M059J (cell line): ENCODE results near the gene LCN15. TPM values are rescaled to one million over a fixed set of nuclear protein-coding genes. Genes with fewer than 3 reads are reported as not detected.
"Not testable (repeated sequence)": the region's sequence is repeated elsewhere in the genome, so short reads cannot be mapped to it uniquely, and the experiment has no call there.

Experiments
- DNase-seq: peaks from one replicate; pipeline ENCODE4 v3.0.0-alpha.2; 2012; ENCODE audit warnings: low read depth
- total RNA-seq: library from RNA; depleted of rRNA; stranded (reverse); fragments of >200 nt; shearing (Covaris generic); gene quantifications from 2 replicates; pipeline ENCODE4 v1.2.3, GENCODE V29; 2014

The LCN15 gene
- total RNA-seq, 1 experiment from 2014 or later, result not detected

- DNase-seq, result not testable (repeated sequence)
Observed at GRCh38 chr9:136755302-136756133, 8.8 kb downstream of the LCN15 start.

- no peak for DNase-seq
Observed at GRCh38 chr9:136754626-136755301, 9.6 kb downstream of the LCN15 start.

- DNase-seq, result no peak
Observed at GRCh38 chr9:136754059-136754572, 10.2 kb downstream of the LCN15 start.

GRCh38 chr9:136753371-136754058, 10.8 kb downstream of the LCN15 start:
- no peak for DNase-seq

- DNase-seq, result no peak
Observed at GRCh38 chr9:136751814-136752213, 12.5 kb downstream of the LCN15 start.

GRCh38 chr9:136751244-136751643, 13.1 kb downstream of the LCN15 start:
- no peak for DNase-seq

- peak; percentile 39 for DNase-seq
Observed at GRCh38 chr9:136750526-136750925, 13.8 kb downstream of the LCN15 start.

- DNase-seq, result no peak
Observed at GRCh38 chr9:136748666-136749611, 15.4 kb downstream of the LCN15 start.

GRCh38 chr9:136748201-136748600, 16.1 kb downstream of the LCN15 start, which contains the start of gene LCN6:
TSS of gene LCN6 (minus strand) at chr9:136748525. CDS start at chr9:136748483, 42 bp downstream.
- no peak for DNase-seq

- no peak for DNase-seq
Observed at GRCh38 chr9:136747161-136748060, 16.9 kb downstream of the LCN15 start.

- no peak for DNase-seq
Observed at GRCh38 chr9:136746621-136747020, 17.7 kb downstream of the LCN15 start.

GRCh38 chr9:136746155-136746490, 18.2 kb downstream of the LCN15 start:
- no peak for DNase-seq

GRCh38 chr9:136745389-136746154, 18.7 kb downstream of the LCN15 start:
- DNase-seq, result no peak

GRCh38 chr9:136744773-136745172, 19.5 kb downstream of the LCN15 start:
- no peak for DNase-seq

GRCh38 chr9:136743639-136744211, 20.6 kb downstream of the LCN15 start:
- no peak for DNase-seq

GRCh38 chr9:136742591-136743391, 21.5 kb downstream of the LCN15 start, which contains the start of gene LCN10:
TSS of gene LCN10 (minus strand) at chr9:136742940. CDS start at chr9:136742903, 37 bp downstream.
- no peak for DNase-seq

GRCh38 chr9:136741883-136742571, 22.3 kb downstream of the LCN15 start:
- DNase-seq, result no peak
